Astrocyte of the spinal cord (primary cell): Measurements from ENCODE around the gene OR8G1.

Experiments used
- DNase-seq: peaks from one replicate; pipeline ENCODE4 v3.0.0; 2011; ENCODE audit warnings: low read depth, low spot score
- H3K4me3 ChIP-seq: 2 replicates; pipeline ENCODE4 v1.5.1; 2011; ENCODE audit warnings: low read depth, mild to moderate bottlenecking, low read length, moderate library complexity
- in situ Hi-C: cut with HindIII; loops from 2 replicates; pipeline ENCODE4 v1.10.0; 2017; ENCODE audit warnings: low sequenced_read_pairs
- TF ChIP-seq, protein P1 (sequence below): IDR thresholded peaks from 2 replicates; pipeline ENCODE4 v1.5.1; 2012; ENCODE audit warnings: low read depth, mild to moderate bottlenecking, low read length, inconsistent platforms

OR8G1 gene, protein sequence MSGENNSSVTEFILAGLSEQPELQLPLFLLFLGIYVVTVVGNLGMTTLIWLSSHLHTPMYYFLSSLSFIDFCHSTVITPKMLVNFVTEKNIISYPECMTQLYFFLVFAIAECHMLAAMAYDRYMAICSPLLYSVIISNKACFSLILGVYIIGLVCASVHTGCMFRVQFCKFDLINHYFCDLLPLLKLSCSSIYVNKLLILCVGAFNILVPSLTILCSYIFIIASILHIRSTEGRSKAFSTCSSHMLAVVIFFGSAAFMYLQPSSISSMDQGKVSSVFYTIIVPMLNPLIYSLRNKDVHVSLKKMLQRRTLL

DNA sequence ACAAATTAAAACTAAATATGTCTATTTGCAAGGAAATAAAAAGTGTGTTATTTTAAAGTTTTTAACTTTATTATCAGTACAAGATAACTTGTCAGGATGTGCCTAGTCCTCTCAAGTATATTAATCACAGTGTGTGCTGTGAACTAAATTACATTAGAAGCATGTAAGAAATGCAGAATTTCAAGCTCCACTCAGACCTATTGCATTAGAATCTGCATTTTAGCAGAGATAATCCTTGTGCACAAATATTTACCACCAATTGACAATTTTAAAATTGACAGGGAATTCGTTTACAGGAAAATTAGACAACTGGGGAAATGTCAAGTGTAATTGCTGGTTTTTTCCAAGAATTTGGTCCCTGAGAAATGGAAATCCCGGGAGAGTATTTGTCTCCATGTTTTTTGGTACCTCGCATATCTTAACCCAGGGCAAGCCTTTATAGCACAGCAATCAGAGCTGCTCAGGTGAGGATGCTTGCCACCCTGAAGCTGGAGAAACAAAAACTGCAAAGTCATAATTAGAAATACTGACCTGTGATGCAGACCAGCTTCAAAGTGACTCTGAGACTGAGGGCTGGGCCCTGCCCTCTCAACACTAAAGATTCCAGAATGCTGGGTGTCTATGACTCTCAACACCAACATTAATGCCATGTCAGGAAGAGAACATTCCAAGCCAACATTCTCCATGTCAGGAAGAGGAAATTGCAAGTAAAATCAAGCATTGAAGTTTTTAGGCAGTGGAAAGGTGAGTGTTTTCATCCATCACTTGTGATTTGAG is at the start of gene OR8G1:
Gene OR8G1 (plus strand): TSS at position 475 of the 777 bp plus-strand sequence. CDS start 8,581 bp downstream, outside the sequence.
- DNase-seq: no peak
- TF ChIP-seq, protein P1, sequence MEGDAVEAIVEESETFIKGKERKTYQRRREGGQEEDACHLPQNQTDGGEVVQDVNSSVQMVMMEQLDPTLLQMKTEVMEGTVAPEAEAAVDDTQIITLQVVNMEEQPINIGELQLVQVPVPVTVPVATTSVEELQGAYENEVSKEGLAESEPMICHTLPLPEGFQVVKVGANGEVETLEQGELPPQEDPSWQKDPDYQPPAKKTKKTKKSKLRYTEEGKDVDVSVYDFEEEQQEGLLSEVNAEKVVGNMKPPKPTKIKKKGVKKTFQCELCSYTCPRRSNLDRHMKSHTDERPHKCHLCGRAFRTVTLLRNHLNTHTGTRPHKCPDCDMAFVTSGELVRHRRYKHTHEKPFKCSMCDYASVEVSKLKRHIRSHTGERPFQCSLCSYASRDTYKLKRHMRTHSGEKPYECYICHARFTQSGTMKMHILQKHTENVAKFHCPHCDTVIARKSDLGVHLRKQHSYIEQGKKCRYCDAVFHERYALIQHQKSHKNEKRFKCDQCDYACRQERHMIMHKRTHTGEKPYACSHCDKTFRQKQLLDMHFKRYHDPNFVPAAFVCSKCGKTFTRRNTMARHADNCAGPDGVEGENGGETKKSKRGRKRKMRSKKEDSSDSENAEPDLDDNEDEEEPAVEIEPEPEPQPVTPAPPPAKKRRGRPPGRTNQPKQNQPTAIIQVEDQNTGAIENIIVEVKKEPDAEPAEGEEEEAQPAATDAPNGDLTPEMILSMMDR: no peak
- in situ Hi-C loops: no loop called here
- no peak within 1 kb of the TSS for H3K4me3 ChIP-seq

- no peak for DNase-seq
- in situ Hi-C loops: no loop called here
- TF ChIP-seq, protein P1: no peak
- no peak overlapping the region for H3K4me3 ChIP-seq
Observed at GRCh38 chr11:124193221-124194010, 47.5 kb upstream of the OR8G1 start.

DNA sequence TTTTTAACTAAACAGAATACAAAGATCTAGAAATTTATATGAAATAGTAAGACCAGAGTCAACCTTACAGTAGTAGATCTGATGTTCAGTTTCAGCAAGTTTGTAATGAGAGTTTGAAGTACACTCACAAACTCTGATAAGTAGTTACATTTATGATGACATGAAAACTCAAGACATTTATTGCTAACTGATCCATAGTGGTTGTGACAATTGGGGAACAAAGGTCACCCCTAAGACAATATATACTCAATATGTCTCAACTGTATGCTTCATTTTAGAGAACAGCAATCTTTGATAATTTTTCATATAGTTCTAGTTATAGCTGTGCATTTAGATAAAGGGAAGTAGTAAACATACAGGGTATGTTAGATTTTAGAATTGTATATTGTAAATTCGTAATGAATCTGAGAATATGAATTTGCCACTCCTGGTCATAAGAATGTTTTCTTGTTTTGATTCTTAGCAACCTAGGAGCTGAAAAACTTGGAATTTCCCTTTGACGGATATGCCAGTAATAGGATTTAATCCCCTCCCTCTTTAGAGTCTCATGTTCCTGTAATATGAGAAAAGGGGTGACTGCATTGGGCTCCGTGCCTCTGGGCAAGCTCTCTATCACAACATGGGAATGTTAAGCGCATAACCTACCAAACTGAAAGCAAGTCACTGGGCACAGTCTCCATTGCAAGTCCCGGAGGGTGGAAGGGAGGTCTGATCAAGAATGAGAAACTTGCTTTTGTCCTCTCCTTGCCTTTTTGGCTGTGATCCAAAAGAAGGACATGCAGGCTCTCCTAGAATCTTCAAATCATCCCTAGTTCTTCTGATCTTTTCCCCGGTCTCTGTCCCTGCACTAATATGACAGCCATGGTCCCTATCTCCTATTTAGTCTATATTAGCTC is 46.4 kb upstream of the OR8G1 start:
- TF ChIP-seq, protein P1: no peak
- no peak overlapping the region for H3K4me3 ChIP-seq
- DNase-seq: peak; percentile 6
- in situ Hi-C loops: no loop called here

- TF ChIP-seq, protein P1: peak; percentile 81
- in situ Hi-C loops: no loop called here
- DNase-seq: peak; percentile 53
- no peak overlapping the region for H3K4me3 ChIP-seq
Observed at GRCh38 chr11:124195189-124195734, 45.6 kb upstream of the OR8G1 start.

DNA sequence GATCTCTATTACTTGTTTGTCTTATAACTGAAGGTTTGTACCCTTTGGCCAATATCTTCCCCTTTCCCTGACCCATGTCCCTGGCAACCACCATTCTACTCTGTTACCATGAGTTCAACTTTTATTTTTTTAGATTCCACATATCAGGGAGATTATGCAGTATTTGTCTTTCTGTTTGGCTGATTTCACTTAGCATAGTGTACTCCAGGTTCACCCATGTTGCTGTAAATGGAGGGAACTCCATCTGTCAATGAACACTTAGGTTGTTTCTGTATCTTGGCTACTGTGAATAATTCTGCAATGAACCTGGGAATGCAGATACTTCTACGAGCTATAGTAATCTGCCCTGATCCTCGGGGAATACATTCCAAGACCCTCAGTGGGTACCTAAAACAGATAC is 42.9 kb upstream of the OR8G1 start:
- TF ChIP-seq, protein P1: no peak
- in situ Hi-C loops: no loop called here
- DNase-seq: no peak
- H3K4me3 ChIP-seq: no peak overlapping the region
